Panc1 (cell line): ENCODE data around the gene RAB3IP.

Source experiments
- CTCF ChIP-seq: fragments of 450-650 bp; IDR thresholded peaks from 2 replicates; pipeline ENCODE4 v1.5.1; 2017; ENCODE audit warnings: mild to moderate bottlenecking
- TCF7L2 ChIP-seq: IDR thresholded peaks from 2 replicates; pipeline ENCODE4 v1.6.1; 2011; ENCODE audit warnings: mild to moderate bottlenecking, low read depth, low read length, inconsistent platforms

- TF ChIP-seq CTCF = no peak
- TF ChIP-seq TCF7L2 = no peak
Observed at GRCh38 chr12:69868695-69869094, 130.0 kb downstream of the RAB3IP start.
